H1 (cell line): ENCODE measurements around the gene TEX101.
"Not testable (repeated sequence)": the region's sequence is repeated elsewhere in the genome, so short reads cannot be mapped to it uniquely, and the experiment has no call there.

ENCODE experiments used
- ASH2L ChIP-seq: fragments of 200-600, 300-600 bp; sonication (generic); IDR thresholded peaks from one replicate; pipeline ENCODE4 v1.7.1; 2017; ENCODE audit warnings: low read length
- CEBPB ChIP-seq: IDR thresholded peaks from 2 replicates; pipeline ENCODE4 v1.6.1; 2012; ENCODE audit warnings: low read depth, low read length
- CHD7 ChIP-seq: fragments of 300-600 bp; sonication (generic); IDR thresholded peaks from 2 replicates; pipeline ENCODE4 v1.7.1; 2012; ENCODE audit warnings: low read length, moderate library complexity, mild to moderate bottlenecking, inconsistent platforms; ENCODE audit not compliant: insufficient replicate concordance
- E2F6 ChIP-seq: IDR thresholded peaks from 2 replicates; pipeline ENCODE4 v1.6.1; 2012; ENCODE audit warnings: inconsistent platforms
- EZH2 ChIP-seq: fragments of 200-600 bp; sonication (generic); IDR thresholded peaks from 2 replicates; pipeline ENCODE4 v1.7.1; 2012; ENCODE audit warnings: low read depth, mild to moderate bottlenecking, moderate library complexity, low read length, inconsistent platforms; ENCODE audit not compliant: severe bottlenecking
- JUND ChIP-seq: IDR thresholded peaks from 2 replicates; pipeline ENCODE4 v1.6.1; 2011; ENCODE audit warnings: mild to moderate bottlenecking, improper control_type of control experiment, low read length
- NRF1 ChIP-seq: IDR thresholded peaks from 2 replicates; pipeline ENCODE4 v1.6.1; 2011; ENCODE audit warnings: mild to moderate bottlenecking, low read depth, low read length, improper control_type of control experiment
- SRF ChIP-seq: IDR thresholded peaks from 2 replicates; pipeline ENCODE4 v1.6.1; 2011; ENCODE audit warnings: mild to moderate bottlenecking, low read depth, low read length, moderate library complexity
- YY1 ChIP-seq: IDR thresholded peaks from 2 replicates; pipeline ENCODE4 v1.6.1; 2011; ENCODE audit warnings: low read depth, mild to moderate bottlenecking, low read length
- ZNF274 ChIP-seq: IDR thresholded peaks from 2 replicates; pipeline ENCODE4 v1.7.0; 2012; ENCODE audit warnings: low read length, borderline replicate concordance; ENCODE audit errors: extremely low read depth
- TF ChIP-seq, protein P1 (sequence below), 3 experiments: IDR thresholded peaks; 1 replicate in 2 of 3; 2 replicates in 1 of 3; pipeline versions ENCODE4 v1.5.1 to v1.6.1; 2011; ENCODE audit warnings: low read length in 3 of 3, mild to moderate bottlenecking in 3 of 3, inconsistent platforms in 2 of 3, low read depth in 1 of 3, moderate library complexity in 1 of 3; ENCODE audit not compliant: insufficient read depth in 1 of 3; ENCODE audit errors: control extremely low read depth in 1 of 3
- TF ChIP-seq, protein P2 (sequence below): IDR thresholded peaks from 2 replicates; pipeline ENCODE4 v1.6.1; 2012; ENCODE audit warnings: inconsistent platforms
- TF ChIP-seq, protein P3 (sequence below): IDR thresholded peaks from 2 replicates; pipeline ENCODE4 v1.6.1; 2011; ENCODE audit warnings: low read length, improper control_type of control experiment

GRCh38 chr19:43383759-43384158 lies 30.9 kb upstream of the TEX101 start:
- TF ChIP-seq CHD7, JUND, EZH2, E2F6, ZNF274, CEBPB, YY1, NRF1, SRF, ASH2L: not testable (repeated sequence)
- TF ChIP-seq, protein P1, sequence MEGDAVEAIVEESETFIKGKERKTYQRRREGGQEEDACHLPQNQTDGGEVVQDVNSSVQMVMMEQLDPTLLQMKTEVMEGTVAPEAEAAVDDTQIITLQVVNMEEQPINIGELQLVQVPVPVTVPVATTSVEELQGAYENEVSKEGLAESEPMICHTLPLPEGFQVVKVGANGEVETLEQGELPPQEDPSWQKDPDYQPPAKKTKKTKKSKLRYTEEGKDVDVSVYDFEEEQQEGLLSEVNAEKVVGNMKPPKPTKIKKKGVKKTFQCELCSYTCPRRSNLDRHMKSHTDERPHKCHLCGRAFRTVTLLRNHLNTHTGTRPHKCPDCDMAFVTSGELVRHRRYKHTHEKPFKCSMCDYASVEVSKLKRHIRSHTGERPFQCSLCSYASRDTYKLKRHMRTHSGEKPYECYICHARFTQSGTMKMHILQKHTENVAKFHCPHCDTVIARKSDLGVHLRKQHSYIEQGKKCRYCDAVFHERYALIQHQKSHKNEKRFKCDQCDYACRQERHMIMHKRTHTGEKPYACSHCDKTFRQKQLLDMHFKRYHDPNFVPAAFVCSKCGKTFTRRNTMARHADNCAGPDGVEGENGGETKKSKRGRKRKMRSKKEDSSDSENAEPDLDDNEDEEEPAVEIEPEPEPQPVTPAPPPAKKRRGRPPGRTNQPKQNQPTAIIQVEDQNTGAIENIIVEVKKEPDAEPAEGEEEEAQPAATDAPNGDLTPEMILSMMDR (IDR thresholded peaks at IDR 0.05; ENCODE audit: control extremely low read depth in 1 of 3, insufficient read depth in 1 of 3, low read depth in 1 of 3, low read length in 3 of 3), result not testable (repeated sequence)
- TF ChIP-seq, protein P2, sequence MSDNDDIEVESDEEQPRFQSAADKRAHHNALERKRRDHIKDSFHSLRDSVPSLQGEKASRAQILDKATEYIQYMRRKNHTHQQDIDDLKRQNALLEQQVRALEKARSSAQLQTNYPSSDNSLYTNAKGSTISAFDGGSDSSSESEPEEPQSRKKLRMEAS, result not testable (repeated sequence)
- TF ChIP-seq, protein P3, sequence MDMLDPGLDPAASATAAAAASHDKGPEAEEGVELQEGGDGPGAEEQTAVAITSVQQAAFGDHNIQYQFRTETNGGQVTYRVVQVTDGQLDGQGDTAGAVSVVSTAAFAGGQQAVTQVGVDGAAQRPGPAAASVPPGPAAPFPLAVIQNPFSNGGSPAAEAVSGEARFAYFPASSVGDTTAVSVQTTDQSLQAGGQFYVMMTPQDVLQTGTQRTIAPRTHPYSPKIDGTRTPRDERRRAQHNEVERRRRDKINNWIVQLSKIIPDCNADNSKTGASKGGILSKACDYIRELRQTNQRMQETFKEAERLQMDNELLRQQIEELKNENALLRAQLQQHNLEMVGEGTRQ, result not testable (repeated sequence)
